Amygdala (tissue), 56 donors: ENCODE data around the gene NTRK3.
A peak's percentile ranks its signal among the peaks of the same experiment; 100 is the strongest.

Experiments used
- DNase-seq, 56 donors: peaks; one replicate each; lab custom pipeline; 2025; lab: John Stamatoyannopoulos, UW

NTRK3 gene

GRCh38 chr15:88233921-88234320 is 22.6 kb downstream of the NTRK3 start:
- no peak for DNase-seq

- no peak for DNase-seq
Observed at GRCh38 chr15:88232771-88233201, 23.8 kb downstream of the NTRK3 start.

GRCh38 chr15:88231909-88232644 is 24.5 kb downstream of the NTRK3 start:
- no peak for DNase-seq

GRCh38 chr15:88230823-88231222 is 25.7 kb downstream of the NTRK3 start:
- DNase-seq: no peak

DNA sequence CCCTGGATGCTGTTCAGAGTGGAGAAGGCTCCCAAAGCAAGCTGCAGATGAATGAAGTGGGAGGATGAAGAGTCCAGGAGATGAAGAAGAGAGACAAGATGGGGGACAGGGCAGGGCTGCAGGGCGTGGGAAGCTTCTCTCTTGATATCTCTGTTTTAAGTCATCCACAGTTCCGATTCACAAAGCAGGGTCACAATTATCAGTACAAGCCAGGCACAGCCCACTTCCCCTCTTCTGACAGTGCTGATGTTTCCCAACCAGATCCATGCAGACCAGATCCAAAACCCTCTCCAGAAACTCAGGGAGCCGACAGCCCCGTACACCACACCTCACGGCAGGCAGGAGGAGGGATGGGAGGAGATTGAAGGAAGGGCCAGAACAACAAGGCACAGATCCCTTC is 31.1 kb downstream of the NTRK3 start:
- DNase-seq: no peak

DNA sequence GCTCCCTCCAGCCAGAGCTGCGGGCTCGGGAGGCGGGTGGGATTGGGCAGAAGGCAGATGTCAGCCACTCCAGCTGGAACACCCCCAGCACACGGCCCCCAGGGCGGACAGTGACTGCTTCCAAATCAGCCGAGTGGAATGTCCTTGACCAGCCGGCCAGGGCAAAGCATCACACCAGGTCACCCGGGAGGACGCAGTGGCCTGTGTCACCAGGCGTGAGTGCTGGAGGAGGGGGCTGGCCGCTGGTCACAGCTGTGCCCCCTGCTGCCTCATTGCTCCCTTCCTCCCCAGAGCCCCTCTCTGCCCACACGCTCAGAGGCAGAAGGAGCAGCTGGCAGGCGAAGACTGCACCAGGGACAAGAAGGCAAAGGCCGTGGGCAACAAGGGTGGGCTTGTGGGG is 33.5 kb downstream of the NTRK3 start:
- DNase-seq: no peak

- DNase-seq: no peak
Observed at GRCh38 chr15:88221836-88222235, 34.7 kb downstream of the NTRK3 start.

GRCh38 chr15:88220443-88221335 is 35.9 kb downstream of the NTRK3 start:
- peak in 8 of 56 donors; percentile 10 to 43 (median 23) for DNase-seq

GRCh38 chr15:88219623-88220022 is 36.9 kb downstream of the NTRK3 start:
- DNase-seq: peak in 2 of 56 donors; percentile 12 to 24

- DNase-seq: peak in 26 of 56 donors; percentile 4 to 70 (median 33)
Observed at GRCh38 chr15:88218557-88219221, 37.9 kb downstream of the NTRK3 start.

GRCh38 chr15:88215066-88215648 is 41.4 kb downstream of the NTRK3 start:
- peak in 13 of 56 donors; percentile 12 to 66 (median 20) for DNase-seq

GRCh38 chr15:88209111-88209510 is 47.4 kb downstream of the NTRK3 start:
- DNase-seq: no peak

DNA sequence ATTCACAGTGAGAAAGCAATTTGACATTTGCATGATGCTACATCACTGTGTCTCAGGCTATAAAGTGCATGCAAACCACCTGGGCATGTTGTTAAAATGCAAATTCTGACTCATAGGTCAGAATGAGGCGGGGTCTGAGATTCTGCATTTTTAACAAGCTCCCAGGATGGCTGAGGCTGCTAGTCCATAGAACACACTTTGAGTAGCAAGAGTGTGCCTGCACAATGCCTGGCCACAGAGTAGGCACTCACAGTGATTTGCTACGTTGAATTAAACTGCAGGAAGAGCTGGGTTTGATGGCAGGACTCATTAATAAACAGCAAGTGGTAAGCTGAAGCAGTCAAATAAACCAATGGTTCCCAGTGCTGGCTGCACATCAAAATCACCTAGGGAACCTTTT is 48.1 kb downstream of the NTRK3 start:
- DNase-seq: peak in 8 of 56 donors; percentile 9 to 36 (median 26)

DNA sequence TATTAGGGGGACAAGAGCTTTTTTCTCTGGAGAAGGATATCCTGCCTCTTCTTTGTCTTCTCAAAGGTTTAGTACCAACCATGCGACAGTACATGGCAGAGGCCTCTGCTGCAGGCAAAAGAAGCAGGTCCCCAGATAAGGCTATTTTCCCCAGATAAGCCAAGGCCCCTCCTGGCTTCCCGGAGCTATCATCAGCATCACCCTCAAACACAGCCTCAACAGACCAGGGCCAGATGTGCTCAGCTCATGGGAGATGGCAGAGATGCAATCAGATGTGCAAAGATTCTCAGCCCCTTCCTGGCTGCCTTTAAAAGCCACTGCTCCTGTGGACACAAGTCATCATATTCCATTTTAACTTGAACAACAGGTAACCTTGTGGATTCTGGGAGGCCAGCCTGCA is 49.0 kb downstream of the NTRK3 start:
- DNase-seq: no peak

- DNase-seq: no peak
Observed at GRCh38 chr15:88204584-88204983, 52.0 kb downstream of the NTRK3 start.

GRCh38 chr15:88202231-88202630 is 54.3 kb downstream of the NTRK3 start:
- DNase-seq: peak in 4 of 56 donors; percentile 15 to 31 (median 27)

DNA sequence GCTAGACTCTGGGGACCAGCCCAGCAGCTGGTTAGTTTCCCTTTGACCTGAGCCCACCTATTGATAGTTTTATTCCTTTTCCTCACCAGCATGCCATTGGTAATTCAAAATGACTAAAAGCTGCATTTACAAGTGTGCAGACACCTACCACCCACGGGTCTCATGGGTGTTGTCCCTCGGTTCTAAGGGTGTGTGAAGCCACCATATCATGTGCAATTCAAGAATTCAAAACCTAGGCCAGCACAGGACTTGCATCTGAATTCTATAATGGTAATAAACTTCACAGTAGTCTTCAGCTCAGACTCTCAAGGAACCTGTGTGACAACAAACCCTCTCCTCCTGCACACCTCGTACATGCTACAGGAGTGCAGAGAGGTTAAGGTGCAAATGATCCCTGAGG is 55.3 kb downstream of the NTRK3 start:
- DNase-seq: no peak

DNA sequence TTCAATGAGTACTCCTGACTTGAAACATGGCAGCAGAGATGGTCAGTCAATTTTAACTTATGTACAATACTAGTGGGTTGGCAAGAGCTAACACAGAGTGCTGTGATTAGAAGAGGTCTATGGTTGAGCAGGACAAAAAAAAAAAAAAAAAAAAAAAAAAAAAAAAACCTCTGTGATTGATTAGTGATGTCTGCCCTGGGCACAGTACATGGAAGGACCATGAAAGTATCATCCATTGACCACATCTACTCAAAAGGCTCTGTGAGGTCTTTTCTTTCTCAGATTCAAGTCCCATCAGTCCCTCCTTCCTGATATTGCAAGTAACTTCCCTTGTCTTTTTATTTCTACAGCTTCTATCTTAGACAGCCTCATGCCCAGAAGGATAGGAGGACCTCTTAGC is 59.6 kb downstream of the NTRK3 start:
- DNase-seq: no peak

- DNase-seq: no peak
Observed at GRCh38 chr15:88194162-88194561, 62.4 kb downstream of the NTRK3 start.

DNA sequence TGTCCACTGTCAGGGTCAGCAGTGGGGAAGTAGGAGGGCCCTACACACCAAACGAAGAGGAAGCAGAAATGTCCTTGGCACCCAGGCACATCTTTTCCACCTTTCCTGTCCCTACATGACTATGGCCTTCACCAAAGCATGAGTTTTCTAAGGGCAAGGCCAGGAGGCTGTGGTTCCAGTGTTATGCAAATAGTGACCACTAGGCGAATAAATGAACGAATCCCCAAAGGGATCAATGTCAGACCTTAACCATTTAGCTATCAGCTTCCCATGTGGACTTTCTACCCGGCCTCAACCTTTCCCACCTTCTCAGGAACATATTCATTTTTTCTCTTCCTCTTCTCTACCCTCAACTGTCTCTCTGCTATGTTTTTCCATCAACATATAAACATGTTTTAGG is 63.1 kb downstream of the NTRK3 start:
- DNase-seq: no peak

DNA sequence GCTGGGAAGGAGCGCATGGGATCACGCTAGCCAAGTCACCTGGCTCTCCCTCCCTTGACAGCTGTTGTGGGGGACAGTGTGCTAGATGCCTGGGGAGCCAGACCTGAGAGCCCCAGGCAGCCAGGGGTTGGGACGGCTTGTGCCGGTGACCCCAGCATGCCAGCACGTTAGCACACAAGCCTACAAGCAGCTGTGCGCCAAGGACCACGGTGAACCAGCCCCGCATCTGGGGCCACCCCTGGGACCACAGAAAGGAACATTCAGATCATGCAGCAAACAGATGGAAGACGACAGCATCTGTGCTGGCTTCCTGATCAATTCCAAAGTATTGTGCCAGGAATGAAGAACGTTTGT is 64.8 kb downstream of the NTRK3 start:
- DNase-seq: no peak
